Measurements from ENCODE around the gene CPN1.

- TF ChIP-seq EZH2 (IDR thresholded peaks at IDR 0.05; ENCODE audit: insufficient read depth, poor library complexity, severe bottlenecking), result no peak
- no peak for TF ChIP-seq EZH2phosphoT487 (IDR thresholded peaks at IDR 0.05; ENCODE audit: insufficient read depth, low read depth)
Observed at GRCh38 chr10:100041306-100042002, 40.2 kb downstream of the CPN1 start.
